Activated T-cell treated with anti-CD3 and anti-CD28 coated beads, Interleukin-2, amount 50 U/mL, for 24 hours (primary cell): ENCODE measurements around the gene NEK11.
"Not testable (repeated sequence)": the region's sequence is repeated elsewhere in the genome, so short reads cannot be mapped to it uniquely, and the experiment has no call there.

Source experiments
- DNase-seq: peaks from one replicate; pipeline ENCODE4 v3.0.0-alpha.2; 2020
- H3K27ac Mint-ChIP-seq: 2 replicates; pipeline ENCODE4 v1.8.0; 2020; ENCODE audit warnings: mild to moderate bottlenecking, mixed read lengths
- H3K27me3 Mint-ChIP-seq: 2 replicates; pipeline ENCODE4 v1.8.0; 2020; ENCODE audit warnings: mixed read lengths
- H3K36me3 Mint-ChIP-seq: 2 replicates; pipeline ENCODE4 v1.8.0; 2020; ENCODE audit warnings: low read depth, mixed read lengths
- H3K4me1 Mint-ChIP-seq: 2 replicates; pipeline ENCODE4 v1.8.0; 2020; ENCODE audit warnings: low read depth, mixed read lengths
- H3K4me3 Mint-ChIP-seq: 2 replicates; pipeline ENCODE4 v1.8.0; 2020; ENCODE audit warnings: mild to moderate bottlenecking, moderate library complexity, mixed read lengths
- H3K9me3 Mint-ChIP-seq: 2 replicates; pipeline ENCODE4 v1.8.0; 2020; ENCODE audit warnings: mixed read lengths

The NEK11 gene

GRCh38 chr3:131306242-131306641 lies 279.6 kb downstream of the NEK11 start:
- no peaks in the 10 kb centered on the region for H3K4me1 Mint-ChIP-seq
- H3K9me3 Mint-ChIP-seq, result no peaks in the 10 kb centered on the region
- DNase-seq, result no peak
- no peak overlapping the region for H3K4me3 Mint-ChIP-seq
- H3K27me3 Mint-ChIP-seq, result peaks cover 18% of the 10 kb centered on the region
- H3K36me3 Mint-ChIP-seq, result no peaks in the 10 kb centered on the region
- H3K27ac Mint-ChIP-seq, result no peak overlapping the region

DNA sequence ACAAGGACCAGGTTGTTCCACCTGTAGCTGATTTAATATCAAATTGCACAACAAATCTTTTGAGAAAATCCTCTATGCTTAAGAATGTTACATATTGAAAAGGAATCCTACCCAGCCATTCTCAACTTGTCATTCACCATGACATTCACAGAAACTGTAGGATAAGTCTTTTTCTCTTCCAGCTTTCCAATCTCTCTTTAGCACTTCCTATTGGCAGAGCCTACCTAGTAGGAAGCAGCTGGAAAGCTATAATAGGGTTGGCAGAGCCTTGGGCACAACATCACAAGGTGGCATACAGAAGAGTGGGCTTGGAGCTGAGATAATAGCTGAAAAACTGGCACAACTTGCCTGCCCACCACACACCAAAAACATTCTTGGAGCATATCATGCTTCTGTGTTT lies 287.6 kb downstream of the NEK11 start:
- no peak for DNase-seq
- Mint-ChIP-seq H3K27me3 (peaks cover 15% of the 10 kb centered on the region), H3K36me3 (no peaks in the 10 kb centered on the region), H3K9me3 (no peaks in the 10 kb centered on the region), H3K4me1 (no peaks in the 10 kb centered on the region), H3K27ac (no peak overlapping the region), H3K4me3 (no peak overlapping the region)

- H3K27me3 Mint-ChIP-seq, result peaks cover 14% of the 10 kb centered on the region
Measured at GRCh38 chr3:131315162-131315561, 288.5 kb downstream of the NEK11 start.

GRCh38 chr3:131317667-131318066 lies 291.0 kb downstream of the NEK11 start:
- Mint-ChIP-seq H3K27me3 (peaks cover 14% of the 10 kb centered on the region), H3K36me3 (no peaks in the 10 kb centered on the region), H3K4me3 (no peak overlapping the region), H3K4me1 (no peaks in the 10 kb centered on the region), H3K27ac (no peak overlapping the region), H3K9me3 (no peaks in the 10 kb centered on the region)
- DNase-seq, result no peak

More at GRCh38 chr3:131315162-131315561, 288.5 kb downstream of the NEK11 start:
- Mint-ChIP-seq H3K27ac (no peak overlapping the region), H3K36me3 (no peaks in the 10 kb centered on the region), H3K9me3 (no peaks in the 10 kb centered on the region), H3K4me1 (no peaks in the 10 kb centered on the region), H3K4me3 (no peak overlapping the region)
- no peak for DNase-seq

- peaks cover 5% of the 10 kb centered on the region for H3K27me3 Mint-ChIP-seq
- no peak for DNase-seq
- no peak overlapping the region for H3K27ac Mint-ChIP-seq
- H3K4me1 Mint-ChIP-seq, result no peaks in the 10 kb centered on the region
- H3K4me3 Mint-ChIP-seq, result no peak overlapping the region
- H3K9me3 Mint-ChIP-seq, result no peaks in the 10 kb centered on the region
- no peaks in the 10 kb centered on the region for H3K36me3 Mint-ChIP-seq
Measured at GRCh38 chr3:131323014-131323413, 296.3 kb downstream of the NEK11 start.

GRCh38 chr3:131323792-131324191 lies 297.1 kb downstream of the NEK11 start:
- DNase-seq, result no peak
- Mint-ChIP-seq H3K27me3 (peaks cover 5% of the 10 kb centered on the region), H3K4me1 (no peaks in the 10 kb centered on the region), H3K36me3 (no peaks in the 10 kb centered on the region), H3K27ac (no peak overlapping the region), H3K4me3 (no peak overlapping the region), H3K9me3 (no peaks in the 10 kb centered on the region)

DNA sequence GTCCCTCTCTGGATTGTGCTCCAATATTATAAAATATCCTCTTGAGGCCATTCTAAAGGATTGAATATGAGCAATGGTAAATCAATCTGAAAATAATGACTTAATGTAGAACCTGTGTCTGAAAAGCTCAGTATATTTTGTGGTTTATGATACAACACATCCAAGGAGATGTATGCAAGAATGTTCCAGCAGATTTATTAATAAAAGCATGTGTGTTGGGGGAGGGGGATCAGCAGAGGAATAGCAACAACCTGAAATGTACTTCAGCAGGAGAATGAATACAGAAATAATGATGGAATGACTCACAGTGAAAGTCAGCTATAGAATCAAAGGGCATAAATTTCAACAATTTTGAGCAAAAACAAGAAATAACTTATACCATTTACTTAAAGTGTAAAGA lies 298.2 kb downstream of the NEK11 start:
- Mint-ChIP-seq H3K9me3 (no peaks in the 10 kb centered on the region), H3K27me3 (peaks cover 5% of the 10 kb centered on the region), H3K4me1 (no peaks in the 10 kb centered on the region), H3K27ac (no peak overlapping the region), H3K36me3 (no peaks in the 10 kb centered on the region), H3K4me3 (no peak overlapping the region)
- DNase-seq, result no peak

DNA sequence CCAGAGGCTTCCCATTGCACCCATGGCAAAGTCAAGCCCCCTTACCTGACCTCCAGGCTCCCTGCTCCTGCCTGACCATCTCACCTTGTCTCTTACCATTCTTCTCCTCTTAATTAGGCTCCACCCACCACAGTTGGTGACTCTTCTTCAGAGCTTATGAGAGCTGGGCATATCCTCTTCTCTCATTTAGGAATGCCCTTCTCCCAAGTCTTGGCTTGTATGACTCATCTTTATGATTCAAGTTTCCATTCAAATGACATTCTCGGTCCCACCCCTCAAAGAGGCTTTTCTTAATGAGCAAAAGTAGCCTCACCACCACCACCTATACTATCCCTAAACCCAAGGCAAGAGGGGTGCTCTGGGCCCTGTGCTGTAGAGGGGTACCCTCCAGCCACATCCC lies 299.6 kb downstream of the NEK11 start:
- no peaks in the 10 kb centered on the region for H3K9me3 Mint-ChIP-seq
- H3K27me3 Mint-ChIP-seq, result peaks cover 5% of the 10 kb centered on the region
- H3K27ac Mint-ChIP-seq, result no peak overlapping the region
- no peak overlapping the region for H3K4me3 Mint-ChIP-seq
- no peaks in the 10 kb centered on the region for H3K4me1 Mint-ChIP-seq
- no peaks in the 10 kb centered on the region for H3K36me3 Mint-ChIP-seq
- DNase-seq, result no peak

DNA sequence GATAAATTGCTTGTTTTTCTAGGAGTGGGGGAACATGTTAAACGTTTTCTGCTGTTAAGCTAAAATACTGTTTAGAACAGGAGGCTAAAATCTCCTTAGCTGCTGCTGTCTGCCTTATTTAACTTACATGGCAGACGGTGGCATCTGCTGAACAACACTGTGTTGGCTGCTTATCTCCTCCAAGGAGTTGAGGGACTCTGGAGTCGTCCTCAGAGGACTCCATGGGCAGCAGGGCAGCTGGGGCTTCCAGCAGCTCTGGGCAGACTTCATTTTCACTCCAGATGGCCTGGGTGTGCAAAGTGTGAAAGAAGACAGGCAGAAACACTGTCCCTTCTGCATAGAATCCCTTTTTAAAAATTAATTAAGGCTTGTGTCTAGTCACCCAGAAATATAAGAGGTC lies 302.0 kb downstream of the NEK11 start:
- Mint-ChIP-seq H3K27ac (no peak overlapping the region), H3K27me3 (peaks cover 5% of the 10 kb centered on the region), H3K4me1 (no peaks in the 10 kb centered on the region), H3K4me3 (no peak overlapping the region), H3K36me3 (no peaks in the 10 kb centered on the region), H3K9me3 (no peaks in the 10 kb centered on the region)
- no peak for DNase-seq

GRCh38 chr3:131329774-131330173 lies 303.1 kb downstream of the NEK11 start:
- Mint-ChIP-seq H3K9me3 (no peaks in the 10 kb centered on the region), H3K4me1 (no peaks in the 10 kb centered on the region), H3K27me3 (peaks cover 5% of the 10 kb centered on the region), H3K36me3 (no peaks in the 10 kb centered on the region), H3K4me3 (no peak overlapping the region), H3K27ac (no peak overlapping the region)
- DNase-seq, result no peak

DNA sequence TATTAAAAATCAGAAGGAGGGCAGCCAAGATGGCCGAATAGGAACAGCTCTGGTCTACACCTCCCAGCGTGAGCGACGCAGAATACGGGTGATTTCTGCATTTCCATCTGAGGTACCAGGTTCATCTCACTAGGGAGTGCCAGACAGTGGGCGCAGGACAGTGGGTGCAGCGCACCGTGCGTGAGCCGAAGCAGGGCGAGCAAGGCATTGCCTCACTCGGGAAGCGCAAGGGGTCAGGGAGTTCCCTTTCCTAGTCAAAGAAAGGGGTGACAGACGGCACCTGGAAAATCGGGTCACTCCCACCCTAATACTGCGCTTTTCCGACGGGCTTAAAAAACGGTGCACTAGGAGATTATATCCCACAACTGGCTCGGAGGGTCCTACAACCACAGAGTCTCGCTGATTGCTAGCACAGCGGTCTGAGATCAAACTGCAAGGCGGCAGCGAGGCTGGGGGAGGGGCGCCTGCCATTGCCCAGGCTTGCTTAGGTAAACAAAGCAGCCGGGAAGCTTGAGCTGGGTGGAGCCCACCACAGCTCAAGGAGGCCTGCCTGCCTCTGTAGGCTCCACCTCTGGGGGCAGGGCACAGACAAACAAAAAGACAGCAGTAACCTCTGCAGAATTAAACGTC lies 304.9 kb downstream of the NEK11 start:
- H3K27ac Mint-ChIP-seq, H3K9me3 Mint-ChIP-seq, H3K4me1 Mint-ChIP-seq, H3K4me3 Mint-ChIP-seq, H3K36me3 Mint-ChIP-seq, DNase-seq, H3K27me3 Mint-ChIP-seq: not testable (repeated sequence)

DNA sequence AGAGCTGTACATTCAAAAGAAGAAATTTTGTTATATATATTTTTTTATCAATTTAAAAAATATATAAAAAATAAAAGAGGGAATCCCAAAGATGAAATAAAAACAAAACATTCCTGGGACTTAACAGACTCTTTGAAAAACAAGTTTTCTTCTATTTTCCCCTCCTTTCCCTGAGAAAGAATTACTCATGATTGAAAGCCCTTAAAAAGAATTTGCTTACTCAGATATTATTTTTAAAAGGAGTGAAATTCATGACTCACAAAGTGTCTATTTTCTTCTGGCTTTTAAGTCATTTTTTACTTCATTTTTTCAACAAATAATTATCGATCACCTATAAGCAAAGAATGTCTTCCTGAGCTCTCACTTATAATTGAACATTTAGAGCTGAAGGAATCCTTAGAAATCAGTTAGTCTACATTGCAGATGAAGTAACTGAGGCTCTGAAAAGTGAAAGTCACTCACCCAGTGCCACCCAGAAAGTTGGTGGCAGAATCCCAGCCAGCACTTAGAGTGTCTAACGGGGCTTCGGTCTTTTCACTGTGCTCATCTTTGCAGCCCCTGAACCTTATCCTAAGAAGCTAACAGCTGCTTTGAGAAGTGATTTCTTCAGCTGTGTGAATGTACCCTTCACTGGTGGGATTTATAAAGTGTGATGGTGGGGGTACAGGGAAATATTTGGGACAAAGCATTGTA lies 312.4 kb downstream of the NEK11 start:
- Mint-ChIP-seq H3K9me3 (peaks cover 4% of the 10 kb centered on the region), H3K27ac (no peak overlapping the region), H3K27me3 (no peaks in the 10 kb centered on the region), H3K36me3 (no peaks in the 10 kb centered on the region), H3K4me1 (no peaks in the 10 kb centered on the region), H3K4me3 (no peak overlapping the region)
- no peak for DNase-seq

DNA sequence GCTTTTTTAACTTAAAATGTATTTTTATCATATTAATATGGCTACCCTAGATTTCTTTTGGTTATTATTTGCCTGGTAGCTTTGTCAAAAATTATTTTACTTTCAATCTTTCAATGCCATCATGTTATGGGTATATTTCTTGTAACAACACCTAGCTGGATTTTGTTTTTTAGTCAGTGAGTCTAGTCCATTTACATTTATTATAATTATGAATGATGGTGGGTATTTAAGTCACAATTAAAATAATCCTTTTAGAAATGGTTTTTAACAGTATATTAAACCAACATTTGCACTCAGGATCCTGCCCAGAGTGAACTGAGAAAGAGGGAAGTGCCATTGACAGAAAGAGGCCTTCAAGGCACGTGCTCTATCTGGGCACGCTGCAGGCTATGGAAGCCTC lies 315.1 kb downstream of the NEK11 start:
- H3K27me3 Mint-ChIP-seq, result no peaks in the 10 kb centered on the region
- no peaks in the 10 kb centered on the region for H3K36me3 Mint-ChIP-seq
- H3K4me3 Mint-ChIP-seq, result no peak overlapping the region
- no peaks in the 10 kb centered on the region for H3K4me1 Mint-ChIP-seq
- DNase-seq, result no peak
- H3K9me3 Mint-ChIP-seq, result peaks cover 4% of the 10 kb centered on the region
- H3K27ac Mint-ChIP-seq, result no peak overlapping the region

DNA sequence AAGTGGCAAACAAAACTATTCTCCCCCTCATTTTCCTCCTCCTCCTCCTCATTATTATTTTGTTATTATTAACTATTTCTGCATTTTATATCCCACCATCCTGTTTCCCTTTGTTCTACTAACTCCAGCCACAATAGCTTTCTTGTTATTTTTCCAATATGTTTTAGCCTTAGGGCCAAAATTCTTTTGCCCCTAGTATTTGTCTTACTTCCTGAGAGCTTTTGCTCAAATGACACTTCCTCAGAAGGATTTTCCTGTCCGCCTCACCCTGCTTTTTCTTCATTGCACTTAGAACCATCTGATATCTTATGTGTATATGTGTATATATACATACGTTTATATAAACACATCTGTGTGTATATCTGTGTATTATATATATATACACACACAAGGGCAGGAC lies 322.2 kb downstream of the NEK11 start:
- Mint-ChIP-seq H3K27me3 (no peaks in the 10 kb centered on the region), H3K4me1 (peaks cover 2% of the 10 kb centered on the region), H3K4me3 (no peak overlapping the region), H3K27ac (no peak overlapping the region), H3K36me3 (no peaks in the 10 kb centered on the region), H3K9me3 (no peaks in the 10 kb centered on the region)
- no peak for DNase-seq

GRCh38 chr3:131349454-131349853 lies 322.8 kb downstream of the NEK11 start:
- Mint-ChIP-seq H3K27ac (no peak overlapping the region), H3K36me3 (no peaks in the 10 kb centered on the region), H3K9me3 (no peaks in the 10 kb centered on the region), H3K27me3 (no peaks in the 10 kb centered on the region), H3K4me3 (no peak overlapping the region), H3K4me1 (peaks cover 2% of the 10 kb centered on the region)
- no peak for DNase-seq
